Activated naive CD8-positive, alpha-beta T cell treated with anti-CD3 and anti-CD28 coated beads, Interleukin-2, amount 10 ng/mL, durations not matched to agents 7 days and 5 days (primary cell): ENCODE measurements around the gene IFNA17. TPM values are rescaled to one million over a fixed set of nuclear protein-coding genes. Genes with fewer than 3 reads are reported as not detected.
"Not testable (repeated sequence)": the region's sequence is repeated elsewhere in the genome, so short reads cannot be mapped to it uniquely, and the experiment has no call there.

Experiments used
- ATAC-seq: fragments of 150-1000 bp; cut with Tn5 transposase; one replicate; pipeline ENCODE4 v1.10.0; 2021; ENCODE audit warnings: low read depth, moderate library complexity
- POLR2A ChIA-PET: fragments of 350-600 bp; sonication (Branson Sonifier 250); formaldehyde crosslinking; loops from one replicate; lab custom pipeline; 2021; ENCODE audit warnings: antibody characterized with exemption; lab: Charles Lee
- DNase-seq: peaks from one replicate; pipeline ENCODE4 v3.0.0; 2021
- H3K27ac Mint-ChIP-seq: one replicate; pipeline ENCODE4 v1.8.0; 2022; ENCODE audit warnings: mild to moderate bottlenecking, mixed read lengths
- H3K27me3 Mint-ChIP-seq: one replicate; pipeline ENCODE4 v1.8.0; 2022; ENCODE audit warnings: mild to moderate bottlenecking, moderate library complexity, mixed read lengths
- H3K36me3 Mint-ChIP-seq: one replicate; pipeline ENCODE4 v1.8.0; 2021; ENCODE audit warnings: mild to moderate bottlenecking, mixed read lengths
- H3K4me1 Mint-ChIP-seq: one replicate; pipeline ENCODE4 v1.8.0; 2021; ENCODE audit warnings: mixed read lengths
- H3K4me3 Mint-ChIP-seq: one replicate; pipeline ENCODE4 v1.8.0; 2022; ENCODE audit warnings: mild to moderate bottlenecking, moderate library complexity, mixed read lengths
- H3K9me3 Mint-ChIP-seq: one replicate; pipeline ENCODE4 v1.8.0; 2021; ENCODE audit warnings: mixed read lengths
- total RNA-seq, 2 experiments: library from RNA; stranded (reverse); gene quantifications; one replicate each; pipeline ENCODE4 v1.2.3, GENCODE V29; 2021

Gene IFNA17
- total RNA-seq, 2 experiments from 2014 or later, result not detected

GRCh38 chr9:21235468-21236359 lies 7.7 kb upstream of the IFNA17 start:
- H3K27ac Mint-ChIP-seq, H3K36me3 Mint-ChIP-seq, H3K9me3 Mint-ChIP-seq, DNase-seq, POLR2A ChIA-PET: not testable (repeated sequence)
- peaks cover 17% of the 10 kb centered on the region for H3K27me3 Mint-ChIP-seq
- H3K4me1 Mint-ChIP-seq, result peaks cover 10% of the 10 kb centered on the region
- peak overlapping the region; percentile 35 for H3K4me3 Mint-ChIP-seq
- peak; percentile 70 for ATAC-seq

GRCh38 chr9:21234153-21234687 lies 6.2 kb upstream of the IFNA17 start:
- no peaks in the 10 kb centered on the region for H3K9me3 Mint-ChIP-seq
- H3K4me1 Mint-ChIP-seq, result peaks cover 10% of the 10 kb centered on the region
- POLR2A ChIA-PET, result no interaction called here
- no peak overlapping the region for H3K4me3 Mint-ChIP-seq
- ATAC-seq (no peak), DNase-seq (no peak)
- H3K27ac Mint-ChIP-seq, result no peak overlapping the region
- H3K36me3 Mint-ChIP-seq, result no peaks in the 10 kb centered on the region
- peaks cover 10% of the 10 kb centered on the region for H3K27me3 Mint-ChIP-seq

GRCh38 chr9:21233258-21233657 lies 5.2 kb upstream of the IFNA17 start:
- DNase-seq (no peak), ATAC-seq (no peak)
- POLR2A ChIA-PET, result no interaction called here
- Mint-ChIP-seq H3K4me3 (no peak overlapping the region), H3K27me3 (peaks cover 10% of the 10 kb centered on the region), H3K4me1 (peaks cover 10% of the 10 kb centered on the region), H3K36me3 (no peaks in the 10 kb centered on the region), H3K27ac (peak overlapping the region; percentile 15), H3K9me3 (no peaks in the 10 kb centered on the region)

GRCh38 chr9:21217211-21217610 lies 10.8 kb downstream of the IFNA17 start, which contains the start of gene IFNA16:
Gene IFNA16 (minus strand): TSS chr9:21217311. CDS start chr9:21217305, 6 bp downstream.
- POLR2A ChIA-PET, H3K4me1 Mint-ChIP-seq, ATAC-seq, H3K27ac Mint-ChIP-seq, H3K4me3 Mint-ChIP-seq, H3K9me3 Mint-ChIP-seq, DNase-seq, H3K36me3 Mint-ChIP-seq: not testable (repeated sequence)
- peaks cover 29% of the 10 kb centered on the region for H3K27me3 Mint-ChIP-seq

GRCh38 chr9:21213411-21214326 lies 14.4 kb downstream of the IFNA17 start:
- POLR2A ChIA-PET, H3K27ac Mint-ChIP-seq, H3K36me3 Mint-ChIP-seq, H3K27me3 Mint-ChIP-seq, H3K9me3 Mint-ChIP-seq, DNase-seq, H3K4me1 Mint-ChIP-seq: not testable (repeated sequence)
- ATAC-seq, result peak; percentile 67
- peak overlapping the region; percentile 48 for H3K4me3 Mint-ChIP-seq

GRCh38 chr9:21212160-21212559 lies 15.9 kb downstream of the IFNA17 start:
- H3K4me3 Mint-ChIP-seq, H3K27ac Mint-ChIP-seq, ATAC-seq, H3K9me3 Mint-ChIP-seq, H3K4me1 Mint-ChIP-seq, H3K36me3 Mint-ChIP-seq, H3K27me3 Mint-ChIP-seq, POLR2A ChIA-PET: not testable (repeated sequence)
- peak; percentile 20 for DNase-seq

GRCh38 chr9:21210782-21211181 lies 17.2 kb downstream of the IFNA17 start:
- DNase-seq, H3K4me3 Mint-ChIP-seq, H3K27ac Mint-ChIP-seq, H3K36me3 Mint-ChIP-seq, H3K9me3 Mint-ChIP-seq, H3K27me3 Mint-ChIP-seq, ATAC-seq, H3K4me1 Mint-ChIP-seq, POLR2A ChIA-PET: not testable (repeated sequence)

- Mint-ChIP-seq H3K27ac (no peak overlapping the region), H3K27me3 (peaks cover 12% of the 10 kb centered on the region), H3K4me3 (no peak overlapping the region), H3K36me3 (no peaks in the 10 kb centered on the region), H3K9me3 (no peaks in the 10 kb centered on the region), H3K4me1 (peaks cover 3% of the 10 kb centered on the region)
- POLR2A ChIA-PET, result no interaction called here
- ATAC-seq, result no peak
- DNase-seq, result peak; percentile 15
Observed at GRCh38 chr9:21210311-21210710, 17.7 kb downstream of the IFNA17 start.

GRCh38 chr9:21207043-21207442 lies 21.0 kb downstream of the IFNA17 start, which contains the start of gene IFNA10:
Gene IFNA10 (minus strand): TSS chr9:21207143. CDS start chr9:21207097, 46 bp downstream.
- DNase-seq, H3K36me3 Mint-ChIP-seq, H3K4me3 Mint-ChIP-seq, H3K4me1 Mint-ChIP-seq, POLR2A ChIA-PET, H3K27ac Mint-ChIP-seq, H3K9me3 Mint-ChIP-seq, ATAC-seq: not testable (repeated sequence)
- H3K27me3 Mint-ChIP-seq, result peaks cover 19% of the 10 kb centered on the region

GRCh38 chr9:21205204-21205603 lies 22.8 kb downstream of the IFNA17 start:
- no peak for ATAC-seq
- POLR2A ChIA-PET, result no interaction called here
- Mint-ChIP-seq H3K4me3 (no peak overlapping the region), H3K36me3 (no peaks in the 10 kb centered on the region), H3K9me3 (peaks cover 3% of the 10 kb centered on the region), H3K27me3 (peaks cover 23% of the 10 kb centered on the region), H3K4me1 (no peaks in the 10 kb centered on the region), H3K27ac (no peak overlapping the region)
- no peak for DNase-seq

- H3K27me3 Mint-ChIP-seq, result peaks cover 22% of the 10 kb centered on the region
- H3K36me3 Mint-ChIP-seq, H3K4me1 Mint-ChIP-seq, POLR2A ChIA-PET, DNase-seq, H3K27ac Mint-ChIP-seq, H3K9me3 Mint-ChIP-seq, ATAC-seq, H3K4me3 Mint-ChIP-seq: not testable (repeated sequence)
Observed at GRCh38 chr9:21202105-21202504, 25.9 kb downstream of the IFNA17 start, which contains the start of gene IFNA7. Gene IFNA7 (minus strand): TSS chr9:21202205. CDS start chr9:21202165, 40 bp downstream.

- H3K4me1 Mint-ChIP-seq, H3K27ac Mint-ChIP-seq, H3K27me3 Mint-ChIP-seq, H3K9me3 Mint-ChIP-seq, H3K36me3 Mint-ChIP-seq, POLR2A ChIA-PET: not testable (repeated sequence)
- H3K4me3 Mint-ChIP-seq, result peak overlapping the region; percentile 69
- DNase-seq, result peak; percentile 26
- peak; percentile 96 for ATAC-seq
Observed at GRCh38 chr9:21194867-21195776, 32.9 kb downstream of the IFNA17 start.
